Measurements from ENCODE around the gene ACTR2.

The ACTR2 gene

GRCh38 chr2:65204461-65205210 is 23.0 kb upstream of the ACTR2 start:
- no peak overlapping the region for H3K27ac ChIP-seq (ENCODE audit: low read depth, low read length)
- no peak overlapping the region for H3K4ac ChIP-seq (ENCODE audit: low read depth, low read length)
- no peaks in the 10 kb centered on the region for H3K36me3 ChIP-seq (ENCODE audit: control insufficient read depth, insufficient read depth, low read length)
- no peak overlapping the region for H2BK15ac ChIP-seq (replicated peaks; ENCODE audit: low read depth)
- H3K9ac ChIP-seq (ENCODE audit: low read length): no peak overlapping the region
- no peak overlapping the region for H4K5ac ChIP-seq (ENCODE audit: low read length)
- no peaks in the 10 kb centered on the region for H3K79me1 ChIP-seq (ENCODE audit: low read length)
- H2BK120ac ChIP-seq (ENCODE audit: low read depth, low read length): no peak overlapping the region
- H2BK5ac ChIP-seq (ENCODE audit: low read length): no peak overlapping the region
- H3K4me3 ChIP-seq (ENCODE audit: low read length): no peak overlapping the region
- no peaks in the 10 kb centered on the region for H3K27me3 ChIP-seq (ENCODE audit: insufficient read depth, low read length, poor library complexity)
- no peak overlapping the region for H3K4me2 ChIP-seq (ENCODE audit: low read length)
- WGBS (ENCODE audit: extremely low coverage, insufficient coverage, low lambda C conversion rate): no CpG with 5 or more reads among the region's 20 CpGs
- no peaks in the 10 kb centered on the region for H3K4me1 ChIP-seq (ENCODE audit: control insufficient read depth, low read depth, low read length)
- no peaks in the 10 kb centered on the region for H3K79me2 ChIP-seq (ENCODE audit: control insufficient read depth, insufficient read depth, low read length)
- H3K56ac ChIP-seq (ENCODE audit: low read length): no peak overlapping the region
- no peak overlapping the region for H4K8ac ChIP-seq (ENCODE audit: low read depth, low read length)
- H2AK5ac ChIP-seq (ENCODE audit: low read length): no peak overlapping the region
- no peak for DNase-seq
- H3K18ac ChIP-seq (ENCODE audit: low read length): no peak overlapping the region
- no peak overlapping the region for H3K23ac ChIP-seq (ENCODE audit: low read length)

- Histone ChIP-seq H4K5ac (ENCODE audit: low read length) (no peak overlapping the region), H3K9ac (ENCODE audit: low read length) (no peak overlapping the region), H3K4me2 (ENCODE audit: low read length) (no peak overlapping the region), H3K79me1 (ENCODE audit: low read length) (no peaks in the 10 kb centered on the region), H3K56ac (ENCODE audit: low read length) (no peak overlapping the region), H3K23ac (ENCODE audit: low read length) (no peak overlapping the region), H3K18ac (ENCODE audit: low read length) (no peak overlapping the region), H4K8ac (ENCODE audit: low read depth, low read length) (no peak overlapping the region), H2BK120ac (ENCODE audit: low read depth, low read length) (no peak overlapping the region), H3K4ac (ENCODE audit: low read depth, low read length) (no peak overlapping the region), H2BK5ac (ENCODE audit: low read length) (no peak overlapping the region), H3K27ac (ENCODE audit: low read depth, low read length) (no peak overlapping the region), H3K4me3 (ENCODE audit: low read length) (no peak overlapping the region), H2BK15ac (replicated peaks; ENCODE audit: low read depth) (no peak overlapping the region), H3K27me3 (ENCODE audit: insufficient read depth, low read length, poor library complexity) (no peaks in the 10 kb centered on the region), H2AK5ac (ENCODE audit: low read length) (no peak overlapping the region), H3K4me1 (ENCODE audit: control insufficient read depth, low read depth, low read length) (no peaks in the 10 kb centered on the region), H3K36me3 (ENCODE audit: control insufficient read depth, insufficient read depth, low read length) (no peaks in the 10 kb centered on the region), H3K79me2 (ENCODE audit: control insufficient read depth, insufficient read depth, low read length) (no peaks in the 10 kb centered on the region)
- WGBS (ENCODE audit: extremely low coverage, insufficient coverage, low lambda C conversion rate): no CpG with 5 or more reads among the region's 3 CpGs
- DNase-seq: no peak
Measured at GRCh38 chr2:65212115-65212514, 15.5 kb upstream of the ACTR2 start.

- Histone ChIP-seq H2BK120ac (ENCODE audit: low read depth, low read length) (no peak overlapping the region), H3K9ac (ENCODE audit: low read length) (no peak overlapping the region), H3K23ac (ENCODE audit: low read length) (no peak overlapping the region), H3K27me3 (ENCODE audit: insufficient read depth, low read length, poor library complexity) (no peaks in the 10 kb centered on the region), H2BK5ac (ENCODE audit: low read length) (no peak overlapping the region), H3K79me1 (ENCODE audit: low read length) (no peaks in the 10 kb centered on the region), H2BK15ac (replicated peaks; ENCODE audit: low read depth) (no peak overlapping the region), H3K4me1 (ENCODE audit: control insufficient read depth, low read depth, low read length) (no peaks in the 10 kb centered on the region), H3K79me2 (ENCODE audit: control insufficient read depth, insufficient read depth, low read length) (no peaks in the 10 kb centered on the region), H4K8ac (ENCODE audit: low read depth, low read length) (no peak overlapping the region), H3K4ac (ENCODE audit: low read depth, low read length) (no peak overlapping the region), H3K4me2 (ENCODE audit: low read length) (no peak overlapping the region), H2AK5ac (ENCODE audit: low read length) (no peak overlapping the region), H3K36me3 (ENCODE audit: control insufficient read depth, insufficient read depth, low read length) (no peaks in the 10 kb centered on the region), H3K4me3 (ENCODE audit: low read length) (no peak overlapping the region), H3K27ac (ENCODE audit: low read depth, low read length) (no peak overlapping the region), H3K18ac (ENCODE audit: low read length) (no peak overlapping the region), H4K5ac (ENCODE audit: low read length) (no peak overlapping the region), H3K56ac (ENCODE audit: low read length) (no peak overlapping the region)
- DNase-seq: no peak
Measured at GRCh38 chr2:65212619-65213018, 15.0 kb upstream of the ACTR2 start.

- H3K4ac ChIP-seq (ENCODE audit: low read depth, low read length): no peak overlapping the region
- no peaks in the 10 kb centered on the region for H3K79me1 ChIP-seq (ENCODE audit: low read length)
- H4K5ac ChIP-seq (ENCODE audit: low read length): no peak overlapping the region
- no peak overlapping the region for H2BK120ac ChIP-seq (ENCODE audit: low read depth, low read length)
- no peak overlapping the region for H3K4me3 ChIP-seq (ENCODE audit: low read length)
- H2BK15ac ChIP-seq (replicated peaks; ENCODE audit: low read depth): no peak overlapping the region
- no peaks in the 10 kb centered on the region for H3K27me3 ChIP-seq (ENCODE audit: insufficient read depth, low read length, poor library complexity)
- H2AK5ac ChIP-seq (ENCODE audit: low read length): no peak overlapping the region
- no peak overlapping the region for H3K23ac ChIP-seq (ENCODE audit: low read length)
- H3K79me2 ChIP-seq (ENCODE audit: control insufficient read depth, insufficient read depth, low read length): no peaks in the 10 kb centered on the region
- H3K4me2 ChIP-seq (ENCODE audit: low read length): no peak overlapping the region
- DNase-seq: no peak
- no peak overlapping the region for H2BK5ac ChIP-seq (ENCODE audit: low read length)
- H3K18ac ChIP-seq (ENCODE audit: low read length): no peak overlapping the region
- H3K56ac ChIP-seq (ENCODE audit: low read length): no peak overlapping the region
- H3K9ac ChIP-seq (ENCODE audit: low read length): no peak overlapping the region
- no peaks in the 10 kb centered on the region for H3K4me1 ChIP-seq (ENCODE audit: control insufficient read depth, low read depth, low read length)
- H3K36me3 ChIP-seq (ENCODE audit: control insufficient read depth, insufficient read depth, low read length): no peaks in the 10 kb centered on the region
- H4K8ac ChIP-seq (ENCODE audit: low read depth, low read length): no peak overlapping the region
- no CpG with 5 or more reads among the region's 9 CpGs for WGBS (ENCODE audit: extremely low coverage, insufficient coverage, low lambda C conversion rate)
- H3K27ac ChIP-seq (ENCODE audit: low read depth, low read length): no peak overlapping the region
Measured at GRCh38 chr2:65213035-65213434, 14.6 kb upstream of the ACTR2 start.

GRCh38 chr2:65214361-65214760 is 13.3 kb upstream of the ACTR2 start:
- no peaks in the 10 kb centered on the region for H3K79me1 ChIP-seq (ENCODE audit: low read length)
- no peak overlapping the region for H3K23ac ChIP-seq (ENCODE audit: low read length)
- no peak overlapping the region for H2BK120ac ChIP-seq (ENCODE audit: low read depth, low read length)
- H3K27me3 ChIP-seq (ENCODE audit: insufficient read depth, low read length, poor library complexity): no peaks in the 10 kb centered on the region
- no peak overlapping the region for H3K18ac ChIP-seq (ENCODE audit: low read length)
- H3K4me1 ChIP-seq (ENCODE audit: control insufficient read depth, low read depth, low read length): no peaks in the 10 kb centered on the region
- no peak overlapping the region for H3K27ac ChIP-seq (ENCODE audit: low read depth, low read length)
- no peak overlapping the region for H3K4me2 ChIP-seq (ENCODE audit: low read length)
- H3K9ac ChIP-seq (ENCODE audit: low read length): no peak overlapping the region
- H3K4ac ChIP-seq (ENCODE audit: low read depth, low read length): no peak overlapping the region
- H2BK15ac ChIP-seq (replicated peaks; ENCODE audit: low read depth): no peak overlapping the region
- H3K56ac ChIP-seq (ENCODE audit: low read length): no peak overlapping the region
- H4K8ac ChIP-seq (ENCODE audit: low read depth, low read length): no peak overlapping the region
- no peak for DNase-seq
- WGBS (ENCODE audit: extremely low coverage, insufficient coverage, low lambda C conversion rate): no CpG with 5 or more reads among the region's 1 CpG
- no peaks in the 10 kb centered on the region for H3K79me2 ChIP-seq (ENCODE audit: control insufficient read depth, insufficient read depth, low read length)
- no peak overlapping the region for H4K5ac ChIP-seq (ENCODE audit: low read length)
- no peaks in the 10 kb centered on the region for H3K36me3 ChIP-seq (ENCODE audit: control insufficient read depth, insufficient read depth, low read length)
- H2AK5ac ChIP-seq (ENCODE audit: low read length): no peak overlapping the region
- no peak overlapping the region for H3K4me3 ChIP-seq (ENCODE audit: low read length)
- no peak overlapping the region for H2BK5ac ChIP-seq (ENCODE audit: low read length)

GRCh38 chr2:65214843-65215242 is 12.8 kb upstream of the ACTR2 start:
- Histone ChIP-seq H3K27me3 (ENCODE audit: insufficient read depth, low read length, poor library complexity) (no peaks in the 10 kb centered on the region), H3K79me2 (ENCODE audit: control insufficient read depth, insufficient read depth, low read length) (no peaks in the 10 kb centered on the region), H2BK5ac (ENCODE audit: low read length) (no peak overlapping the region), H2AK5ac (ENCODE audit: low read length) (no peak overlapping the region), H3K79me1 (ENCODE audit: low read length) (no peaks in the 10 kb centered on the region), H3K4me1 (ENCODE audit: control insufficient read depth, low read depth, low read length) (no peaks in the 10 kb centered on the region), H4K8ac (ENCODE audit: low read depth, low read length) (no peak overlapping the region), H3K27ac (ENCODE audit: low read depth, low read length) (no peak overlapping the region), H4K5ac (ENCODE audit: low read length) (no peak overlapping the region), H3K9ac (ENCODE audit: low read length) (no peak overlapping the region), H2BK120ac (ENCODE audit: low read depth, low read length) (no peak overlapping the region), H3K4ac (ENCODE audit: low read depth, low read length) (no peak overlapping the region), H3K18ac (ENCODE audit: low read length) (no peak overlapping the region), H3K4me3 (ENCODE audit: low read length) (no peak overlapping the region), H3K56ac (ENCODE audit: low read length) (no peak overlapping the region), H2BK15ac (replicated peaks; ENCODE audit: low read depth) (no peak overlapping the region), H3K4me2 (ENCODE audit: low read length) (no peak overlapping the region), H3K36me3 (ENCODE audit: control insufficient read depth, insufficient read depth, low read length) (no peaks in the 10 kb centered on the region), H3K23ac (ENCODE audit: low read length) (no peak overlapping the region)
- no CpG with 5 or more reads among the region's 2 CpGs for WGBS (ENCODE audit: extremely low coverage, insufficient coverage, low lambda C conversion rate)
- peak; percentile 3 for DNase-seq

All from mesendoderm (in vitro differentiated cells).